WTC11 (cell line): Measurements from ENCODE around the gene MED13. TPM values are rescaled to one million over a fixed set of nuclear protein-coding genes. Genes with fewer than 3 reads are reported as not detected.
A peak's percentile ranks its signal among the peaks of the same experiment; 100 is the strongest.

Experiments used
- ATAC-seq: fragments of 200-7000 bp; cut with Tn5 transposase; 2 replicates; pipeline ENCODE4 v1.10.0; 2021; ENCODE audit warnings: mild to moderate bottlenecking, moderate library complexity
- CTCF ChIA-PET: fragments of 300-600 bp; sonication (Branson Sonifier 250); formaldehyde crosslinking; loops from one replicate; lab custom pipeline; 2021; ENCODE audit warnings: antibody characterized with exemption; lab: Charles Lee
- POLR2A ChIA-PET: fragments of 350-600 bp; sonication (Branson Sonifier 250); formaldehyde crosslinking; loops from one replicate; lab custom pipeline; 2021; ENCODE audit warnings: antibody characterized with exemption; lab: Charles Lee
- DNase-seq: peaks from one replicate; pipeline ENCODE4 v3.0.0; 2021; ENCODE audit warnings: low spot score
- H3K27ac Mint-ChIP-seq: 2 replicates; pipeline ENCODE4 v1.8.0; 2021; ENCODE audit warnings: mixed read lengths
- H3K27me3 Mint-ChIP-seq: 2 replicates; pipeline ENCODE4 v1.8.0; 2021; ENCODE audit warnings: low read depth, mild to moderate bottlenecking, moderate library complexity, mixed read lengths
- H3K36me3 Mint-ChIP-seq: 2 replicates; pipeline ENCODE4 v1.8.0; 2021; ENCODE audit warnings: mixed read lengths
- H3K4me1 Mint-ChIP-seq: 2 replicates; pipeline ENCODE4 v1.8.0; 2022; ENCODE audit warnings: mixed read lengths
- H3K4me3 Mint-ChIP-seq: 2 replicates; pipeline ENCODE4 v1.8.0; 2021; ENCODE audit warnings: mild to moderate bottlenecking, moderate library complexity, mixed read lengths
- H3K9me3 Mint-ChIP-seq: 2 replicates; pipeline ENCODE4 v1.8.0; 2021; ENCODE audit warnings: mixed read lengths
- GTF2I ChIP-seq: fragments of 250-450 bp; sonication (Bioruptor Pico); conservative IDR thresholded peaks from 2 replicates; pipeline ENCODE4 v1.4.0; 2021; ENCODE audit warnings: mild to moderate bottlenecking
- NR1H2 ChIP-seq: sonication (generic); formaldehyde crosslinking; IDR thresholded peaks from 2 replicates; pipeline ENCODE4 v1.9.0; 2021; ENCODE audit warnings: mild to moderate bottlenecking, moderate library complexity, missing genetic modification reagents
- RELA ChIP-seq: sonication (generic); formaldehyde crosslinking; IDR thresholded peaks from 2 replicates; pipeline ENCODE4 v1.8.1; 2022; ENCODE audit warnings: missing genetic modification reagents, mild to moderate bottlenecking, borderline replicate concordance
- SMAD3 ChIP-seq: sonication (generic); formaldehyde crosslinking; IDR thresholded peaks from 2 replicates; pipeline ENCODE4 v1.8.0; 2022; ENCODE audit warnings: missing genetic modification reagents, mild to moderate bottlenecking, borderline replicate concordance
- ZNF121 ChIP-seq: sonication (generic); formaldehyde crosslinking; IDR thresholded peaks from 2 replicates; pipeline ENCODE4 v1.8.0; 2023; ENCODE audit warnings: missing genetic modification reagents
- ZNF138 ChIP-seq: sonication (generic); formaldehyde crosslinking; conservative IDR thresholded peaks from 2 replicates; pipeline ENCODE4 v1.8.1; 2022; ENCODE audit warnings: mild to moderate bottlenecking, moderate library complexity, missing genetic modification reagents
- ZNF219 ChIP-seq: sonication (generic); formaldehyde crosslinking; IDR thresholded peaks from 2 replicates; pipeline ENCODE4 v1.8.0; 2023; ENCODE audit warnings: missing genetic modification reagents, mild to moderate bottlenecking, borderline replicate concordance
- ZNF281 ChIP-seq: sonication (generic); formaldehyde crosslinking; IDR thresholded peaks from 2 replicates; pipeline ENCODE4 v1.8.0; 2023; ENCODE audit warnings: mild to moderate bottlenecking, missing genetic modification reagents
- ZNF396 ChIP-seq: fragments of 250-450 bp; sonication (Bioruptor Pico); IDR thresholded peaks from 2 replicates; pipeline ENCODE4 v1.8.0; 2021; ENCODE audit warnings: mild to moderate bottlenecking, moderate library complexity, borderline replicate concordance
- total RNA-seq: library from RNA; stranded (reverse); gene quantifications from 3 replicates; pipeline ENCODE4 v1.2.3, GENCODE V29; 2021
- TF ChIP-seq, protein P1 (sequence below): sonication (generic); formaldehyde crosslinking; IDR thresholded peaks from 2 replicates; pipeline ENCODE4 v1.8.0; 2022; ENCODE audit warnings: mild to moderate bottlenecking, missing genetic modification reagents
- TF ChIP-seq, protein P2 (sequence below): sonication (generic); formaldehyde crosslinking; IDR thresholded peaks from 2 replicates; pipeline ENCODE4 v1.8.1; 2022; ENCODE audit warnings: mild to moderate bottlenecking, missing genetic modification reagents, moderate library complexity, borderline replicate concordance
- TF ChIP-seq, protein P3 (sequence below): sonication (generic); formaldehyde crosslinking; conservative IDR thresholded peaks from 2 replicates; pipeline ENCODE4 v1.8.1; 2023; ENCODE audit warnings: mild to moderate bottlenecking, low read depth, missing genetic modification reagents, moderate library complexity
- TF ChIP-seq, protein P4 (sequence below): sonication (generic); formaldehyde crosslinking; IDR thresholded peaks from 2 replicates; pipeline ENCODE4 v1.8.1; 2023; ENCODE audit warnings: mild to moderate bottlenecking, missing genetic modification reagents, moderate library complexity

The MED13 gene
- total RNA-seq, 1 experiment from 2014 or later: 39.7 TPM

GRCh38 chr17:61972311-61972710 is 92.8 kb downstream of the MED13 start:
- TF ChIP-seq ZNF396: no peak
- ATAC-seq: no peak
- Mint-ChIP-seq H3K4me3 (no peak overlapping the region), H3K36me3 (peaks cover 49% of the 10 kb centered on the region), H3K9me3 (no peaks in the 10 kb centered on the region), H3K27ac (no peak overlapping the region), H3K27me3 (no peaks in the 10 kb centered on the region), H3K4me1 (peaks cover 6% of the 10 kb centered on the region)
- POLR2A ChIA-PET: no interaction called here
- CTCF ChIA-PET: no interaction called here
- no peak for DNase-seq

DNA sequence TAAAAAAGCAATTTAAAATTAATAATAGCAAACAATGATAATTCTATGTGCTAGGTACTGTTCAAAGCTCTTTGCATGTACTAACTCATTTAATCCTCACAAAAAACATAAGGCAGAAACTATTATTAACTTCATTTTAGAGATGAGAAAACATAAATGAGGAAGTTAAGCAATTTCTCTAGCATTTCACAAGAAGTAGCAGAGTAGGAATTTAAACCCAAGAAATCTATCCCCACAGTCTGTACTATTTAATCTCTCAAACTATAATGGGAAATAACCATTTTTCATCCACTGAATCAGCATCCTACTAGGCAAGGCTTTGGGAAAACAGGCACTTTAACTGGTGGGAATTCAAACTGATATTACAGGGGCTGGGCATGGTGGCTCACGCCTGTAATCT is 95.0 kb downstream of the MED13 start:
- H3K36me3 Mint-ChIP-seq: peaks cover 57% of the 10 kb centered on the region
- H3K27me3 Mint-ChIP-seq: no peaks in the 10 kb centered on the region
- no peak for TF ChIP-seq RELA
- no peak overlapping the region for H3K4me3 Mint-ChIP-seq
- H3K27ac Mint-ChIP-seq: no peak overlapping the region
- ChIA-PET CTCF (no interaction called here), POLR2A (no interaction called here)
- H3K4me1 Mint-ChIP-seq: peaks cover 6% of the 10 kb centered on the region
- no peaks in the 10 kb centered on the region for H3K9me3 Mint-ChIP-seq
- no peak for ATAC-seq
- no peak for DNase-seq

DNA sequence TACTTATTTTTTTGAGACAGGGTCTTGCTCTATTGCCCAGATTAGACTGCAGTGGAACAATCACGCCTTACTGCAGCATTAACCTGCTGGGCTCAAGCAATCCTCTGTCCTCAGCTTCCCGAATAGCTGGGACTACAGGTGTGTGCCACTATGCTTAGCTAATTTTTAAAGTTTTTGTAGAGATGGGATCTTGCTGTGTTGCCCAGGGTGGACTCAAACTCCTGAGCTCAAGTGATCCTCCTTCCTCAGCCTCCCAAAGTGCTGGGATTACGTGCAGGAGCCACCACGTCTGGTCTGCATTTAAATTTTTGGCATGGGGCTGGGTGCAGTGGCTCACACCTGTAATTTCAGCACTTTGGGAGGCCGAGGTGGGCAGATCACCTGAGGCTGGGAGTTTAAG is 96.3 kb downstream of the MED13 start:
- Mint-ChIP-seq H3K27ac (no peak overlapping the region), H3K9me3 (no peaks in the 10 kb centered on the region), H3K36me3 (peaks cover 62% of the 10 kb centered on the region), H3K27me3 (no peaks in the 10 kb centered on the region), H3K4me3 (no peak overlapping the region)
- POLR2A ChIA-PET: no interaction called here
- CTCF ChIA-PET: no interaction called here
- DNase-seq: no peak
- TF ChIP-seq ZNF121 (CRISPR knock-in tag) (peak; percentile 90), ZNF219 (CRISPR knock-in tag) (no peak)
- TF ChIP-seq, all 79 proteins: peak for 1
- no peak for ATAC-seq
- peaks cover 6% of the 10 kb centered on the region for H3K4me1 Mint-ChIP-seq

- Mint-ChIP-seq H3K27ac (no peak overlapping the region), H3K27me3 (no peaks in the 10 kb centered on the region), H3K36me3 (peaks cover 68% of the 10 kb centered on the region), H3K4me1 (peaks cover 5% of the 10 kb centered on the region), H3K9me3 (no peaks in the 10 kb centered on the region), H3K4me3 (no peak overlapping the region)
- ChIA-PET POLR2A (no interaction called here), CTCF (no interaction called here)
- no peak for ATAC-seq
- TF ChIP-seq, protein P1, sequence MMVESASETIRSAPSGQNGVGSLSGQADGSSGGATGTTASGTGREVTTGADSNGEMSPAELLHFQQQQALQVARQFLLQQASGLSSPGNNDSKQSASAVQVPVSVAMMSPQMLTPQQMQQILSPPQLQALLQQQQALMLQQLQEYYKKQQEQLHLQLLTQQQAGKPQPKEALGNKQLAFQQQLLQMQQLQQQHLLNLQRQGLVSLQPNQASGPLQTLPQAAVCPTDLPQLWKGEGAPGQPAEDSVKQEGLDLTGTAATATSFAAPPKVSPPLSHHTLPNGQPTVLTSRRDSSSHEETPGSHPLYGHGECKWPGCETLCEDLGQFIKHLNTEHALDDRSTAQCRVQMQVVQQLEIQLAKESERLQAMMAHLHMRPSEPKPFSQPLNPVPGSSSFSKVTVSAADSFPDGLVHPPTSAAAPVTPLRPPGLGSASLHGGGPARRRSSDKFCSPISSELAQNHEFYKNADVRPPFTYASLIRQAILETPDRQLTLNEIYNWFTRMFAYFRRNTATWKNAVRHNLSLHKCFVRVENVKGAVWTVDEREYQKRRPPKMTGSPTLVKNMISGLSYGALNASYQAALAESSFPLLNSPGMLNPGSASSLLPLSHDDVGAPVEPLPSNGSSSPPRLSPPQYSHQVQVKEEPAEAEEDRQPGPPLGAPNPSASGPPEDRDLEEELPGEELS (CRISPR knock-in tag): no peak
- TF ChIP-seq ZNF138 (CRISPR knock-in tag) (no peak), GTF2I (no peak)
- TF ChIP-seq, protein P2, sequence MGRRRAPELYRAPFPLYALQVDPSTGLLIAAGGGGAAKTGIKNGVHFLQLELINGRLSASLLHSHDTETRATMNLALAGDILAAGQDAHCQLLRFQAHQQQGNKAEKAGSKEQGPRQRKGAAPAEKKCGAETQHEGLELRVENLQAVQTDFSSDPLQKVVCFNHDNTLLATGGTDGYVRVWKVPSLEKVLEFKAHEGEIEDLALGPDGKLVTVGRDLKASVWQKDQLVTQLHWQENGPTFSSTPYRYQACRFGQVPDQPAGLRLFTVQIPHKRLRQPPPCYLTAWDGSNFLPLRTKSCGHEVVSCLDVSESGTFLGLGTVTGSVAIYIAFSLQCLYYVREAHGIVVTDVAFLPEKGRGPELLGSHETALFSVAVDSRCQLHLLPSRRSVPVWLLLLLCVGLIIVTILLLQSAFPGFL (CRISPR knock-in tag): no peak
- TF ChIP-seq, protein P3, sequence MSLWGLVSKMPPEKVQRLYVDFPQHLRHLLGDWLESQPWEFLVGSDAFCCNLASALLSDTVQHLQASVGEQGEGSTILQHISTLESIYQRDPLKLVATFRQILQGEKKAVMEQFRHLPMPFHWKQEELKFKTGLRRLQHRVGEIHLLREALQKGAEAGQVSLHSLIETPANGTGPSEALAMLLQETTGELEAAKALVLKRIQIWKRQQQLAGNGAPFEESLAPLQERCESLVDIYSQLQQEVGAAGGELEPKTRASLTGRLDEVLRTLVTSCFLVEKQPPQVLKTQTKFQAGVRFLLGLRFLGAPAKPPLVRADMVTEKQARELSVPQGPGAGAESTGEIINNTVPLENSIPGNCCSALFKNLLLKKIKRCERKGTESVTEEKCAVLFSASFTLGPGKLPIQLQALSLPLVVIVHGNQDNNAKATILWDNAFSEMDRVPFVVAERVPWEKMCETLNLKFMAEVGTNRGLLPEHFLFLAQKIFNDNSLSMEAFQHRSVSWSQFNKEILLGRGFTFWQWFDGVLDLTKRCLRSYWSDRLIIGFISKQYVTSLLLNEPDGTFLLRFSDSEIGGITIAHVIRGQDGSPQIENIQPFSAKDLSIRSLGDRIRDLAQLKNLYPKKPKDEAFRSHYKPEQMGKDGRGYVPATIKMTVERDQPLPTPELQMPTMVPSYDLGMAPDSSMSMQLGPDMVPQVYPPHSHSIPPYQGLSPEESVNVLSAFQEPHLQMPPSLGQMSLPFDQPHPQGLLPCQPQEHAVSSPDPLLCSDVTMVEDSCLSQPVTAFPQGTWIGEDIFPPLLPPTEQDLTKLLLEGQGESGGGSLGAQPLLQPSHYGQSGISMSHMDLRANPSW: no peak
- DNase-seq: no peak
Observed at GRCh38 chr17:61967729-61968128, 97.3 kb downstream of the MED13 start.

GRCh38 chr17:61966191-61966590 is 98.9 kb downstream of the MED13 start:
- H3K27me3 Mint-ChIP-seq: no peaks in the 10 kb centered on the region
- POLR2A ChIA-PET: no interaction called here
- peaks cover 68% of the 10 kb centered on the region for H3K36me3 Mint-ChIP-seq

More at GRCh38 chr17:61966191-61966590, 98.9 kb downstream of the MED13 start:
- Mint-ChIP-seq H3K4me1 (no peaks in the 10 kb centered on the region), H3K27ac (no peak overlapping the region), H3K9me3 (no peaks in the 10 kb centered on the region), H3K4me3 (no peak overlapping the region)
- DNase-seq: no peak
- ATAC-seq: no peak
- no peak for TF ChIP-seq ZNF121 (CRISPR knock-in tag)
- TF ChIP-seq SMAD3: no peak
- TF ChIP-seq, protein P4, sequence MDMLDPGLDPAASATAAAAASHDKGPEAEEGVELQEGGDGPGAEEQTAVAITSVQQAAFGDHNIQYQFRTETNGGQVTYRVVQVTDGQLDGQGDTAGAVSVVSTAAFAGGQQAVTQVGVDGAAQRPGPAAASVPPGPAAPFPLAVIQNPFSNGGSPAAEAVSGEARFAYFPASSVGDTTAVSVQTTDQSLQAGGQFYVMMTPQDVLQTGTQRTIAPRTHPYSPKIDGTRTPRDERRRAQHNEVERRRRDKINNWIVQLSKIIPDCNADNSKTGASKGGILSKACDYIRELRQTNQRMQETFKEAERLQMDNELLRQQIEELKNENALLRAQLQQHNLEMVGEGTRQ (CRISPR knock-in tag): no peak
- no peak for TF ChIP-seq ZNF281 (CRISPR knock-in tag)
- TF ChIP-seq GTF2I: no peak
- TF ChIP-seq NR1H2 (CRISPR knock-in tag): no peak
- CTCF ChIA-PET: interaction anchor here (1.0 kb wide), 1 partner anchor 144 kb away, joined by 3 read pairs; no protein-coding TSS in a partner anchor
